ENCODE measurements around the gene PLD5.
"Not testable (repeated sequence)": the region's sequence is repeated elsewhere in the genome, so short reads cannot be mapped to it uniquely, and the experiment has no call there.

GRCh38 chr1:242058582-242058981 lies 465.9 kb downstream of the PLD5 start:
- not testable (repeated sequence) for TF ChIP-seq CTCF (IDR thresholded peaks at IDR 0.05; ENCODE audit: low read length); EZH2 (IDR thresholded peaks at IDR 0.05; ENCODE audit: borderline replicate concordance, low read length)

Data from OCI-LY1 (cell line).